GM23338 (cell line): ENCODE measurements around the gene MALRD1. TPM values are rescaled to one million over a fixed set of nuclear protein-coding genes. Genes with fewer than 3 reads are reported as not detected.

ENCODE experiments used
- ATAC-seq: fragments of 200-7000 bp; cut with Tn5 transposase; 3 replicates; pipeline ENCODE4 v1.9.1; 2020
- DNase-seq: peaks from one replicate; pipeline ENCODE4 v3.0.0-alpha.2; 2015; ENCODE audit warnings: low spot score
- H2AFZ ChIP-seq: fragments of 200-600 bp; sonication (generic); 2 replicates; pipeline ENCODE4 v1.8.0; 2016; ENCODE audit warnings: antibody characterized with exemption, mild to moderate bottlenecking, moderate library complexity
- H3F3A ChIP-seq: fragments of 200-600 bp; sonication (generic); replicated peaks from 2 replicates; pipeline ENCODE4 v1.8.0; 2017; ENCODE audit warnings: antibody characterized with exemption, mixed run types, low read depth
- H3K27ac ChIP-seq: fragments of 200-600 bp; sonication (generic); 2 replicates; pipeline ENCODE4 v1.6.1; 2016; ENCODE audit warnings: low read depth
- H3K27me3 ChIP-seq: fragments of 200-600 bp; sonication (generic); 2 replicates; pipeline ENCODE4 v1.8.0; 2016; ENCODE audit warnings: mild to moderate bottlenecking, mixed run types, moderate library complexity; ENCODE audit not compliant: insufficient read depth
- H3K36me3 ChIP-seq: fragments of 200-600 bp; sonication (generic); 2 replicates; pipeline ENCODE4 v1.8.0; 2016; ENCODE audit warnings: mild to moderate bottlenecking; ENCODE audit not compliant: insufficient read depth
- H3K4me1 ChIP-seq: fragments of 200-600 bp; sonication (generic); 2 replicates; pipeline ENCODE4 v1.8.0; 2016; ENCODE audit warnings: mild to moderate bottlenecking, moderate library complexity; ENCODE audit not compliant: insufficient read depth
- H3K4me2 ChIP-seq: fragments of 200-600 bp; sonication (generic); 2 replicates; pipeline ENCODE4 v1.7.1; 2017; ENCODE audit warnings: mixed run types
- H3K4me3 ChIP-seq: fragments of 200-600 bp; sonication (generic); 2 replicates; pipeline ENCODE4 v1.6.1; 2016; ENCODE audit warnings: mixed run types
- H3K79me2 ChIP-seq: fragments of 200-600 bp; sonication (generic); replicated peaks from 2 replicates; pipeline ENCODE4 v1.8.0; 2017; ENCODE audit warnings: mild to moderate bottlenecking; ENCODE audit not compliant: insufficient read depth
- H3K9me2 ChIP-seq: fragments of 200-600 bp; sonication (generic); 2 replicates; pipeline ENCODE4 v1.8.0; 2017; ENCODE audit not compliant: insufficient read depth
- H4K20me1 ChIP-seq: fragments of 200-600 bp; sonication (generic); replicated peaks from 2 replicates; pipeline ENCODE4 v1.8.0; 2017; ENCODE audit warnings: mild to moderate bottlenecking; ENCODE audit not compliant: insufficient read depth
- H3K27ac Mint-ChIP-seq: 2 replicates; pipeline ENCODE4 v1.8.0; 2020; ENCODE audit warnings: inconsistent platforms, mild to moderate bottlenecking, moderate library complexity, mixed read lengths
- H3K27me3 Mint-ChIP-seq: 3 replicates; pipeline ENCODE4 v1.8.0; 2022; ENCODE audit warnings: low read depth, mild to moderate bottlenecking, moderate library complexity, mixed read lengths, inconsistent platforms; ENCODE audit not compliant: insufficient read depth, poor library complexity
- H3K36me3 Mint-ChIP-seq: 3 replicates; pipeline ENCODE4 v1.8.0; 2021; ENCODE audit warnings: low read depth, mild to moderate bottlenecking, inconsistent platforms, moderate library complexity, mixed read lengths
- H3K4me1 Mint-ChIP-seq: 3 replicates; pipeline ENCODE4 v1.8.0; 2020; ENCODE audit warnings: mild to moderate bottlenecking, inconsistent platforms, mixed read lengths
- H3K4me3 Mint-ChIP-seq: 3 replicates; pipeline ENCODE4 v1.8.0; 2021; ENCODE audit warnings: moderate library complexity, mild to moderate bottlenecking, inconsistent platforms, mixed read lengths
- H3K9me3 Mint-ChIP-seq: 3 replicates; pipeline ENCODE4 v1.8.0; 2020; ENCODE audit warnings: moderate library complexity, mild to moderate bottlenecking, inconsistent platforms, mixed read lengths
- CREB1 ChIP-seq: fragments of 250-450 bp; sonication (Bioruptor Pico); IDR thresholded peaks from 2 replicates; pipeline ENCODE4 v1.5.0; 2020; ENCODE audit warnings: low read depth, mild to moderate bottlenecking, moderate library complexity
- CTCF ChIP-seq, 2 experiments: fragments of 200-600 bp in 1 of 2; sonication (generic) in 1 of 2; conservative IDR thresholded peaks; 2 replicates each; pipeline versions ENCODE4 v1.5.1 to v1.6.1; 2016 to 2017; ENCODE audit warnings: antibody characterized with exemption in 2 of 2, low read depth in 2 of 2, mild to moderate bottlenecking in 2 of 2, moderate library complexity in 1 of 2
- EZH2 ChIP-seq: fragments of 200-600 bp; sonication (generic); IDR thresholded peaks from one replicate; pipeline ENCODE4 v1.8.0; 2017; ENCODE audit warnings: antibody characterized with exemption, mild to moderate bottlenecking, low read depth; ENCODE audit not compliant: unreplicated experiment
- EZH2phosphoT487 ChIP-seq: fragments of 200-600 bp; sonication (generic); IDR thresholded peaks from one replicate; pipeline ENCODE4 v1.8.1; 2018; ENCODE audit warnings: antibody characterized with exemption; ENCODE audit not compliant: unreplicated experiment
- JUNB ChIP-seq: IDR thresholded peaks from one replicate; pipeline ENCODE4 v1.6.1; 2016; ENCODE audit warnings: antibody characterized with exemption; ENCODE audit not compliant: unreplicated experiment
- NANOG ChIP-seq: IDR thresholded peaks from 2 replicates; pipeline ENCODE4 v1.6.1; 2016; ENCODE audit warnings: antibody characterized with exemption, borderline replicate concordance
- REST ChIP-seq: IDR thresholded peaks from one replicate; pipeline ENCODE4 v1.6.1; 2018; ENCODE audit warnings: antibody characterized with exemption; ENCODE audit not compliant: unreplicated experiment
- STAT1 ChIP-seq: IDR thresholded peaks from one replicate; pipeline ENCODE4 v1.6.1; 2016; ENCODE audit warnings: antibody characterized with exemption; ENCODE audit not compliant: unreplicated experiment
- ZNF114 ChIP-seq: fragments of 250-450 bp; sonication (Bioruptor Pico); IDR thresholded peaks from 2 replicates; pipeline ENCODE4 v1.5.0; 2020; ENCODE audit warnings: mild to moderate bottlenecking, moderate library complexity
- ZNF331 ChIP-seq: fragments of 250-450 bp; sonication (Bioruptor Pico); IDR thresholded peaks from 2 replicates; pipeline ENCODE4 v1.5.0; 2020; ENCODE audit warnings: low read depth, mild to moderate bottlenecking, moderate library complexity
- polyA plus RNA-seq: library from polyadenylated mRNA; unstranded; fragments of >200 nt; fragmentation: Nextera tagmentation; extraction: Ambion mirVana; gene quantifications from 2 replicates; pipeline ENCODE4 v1.2.1, GENCODE V29; 2016
- total RNA-seq: library from RNA; depleted of rRNA; stranded (reverse); fragments of >200 nt; shearing (Covaris generic); gene quantifications from 2 replicates; pipeline ENCODE4 v1.2.3, GENCODE V29; 2014
- TF ChIP-seq, protein P1 (sequence below): IDR thresholded peaks from 2 replicates; pipeline ENCODE4 v1.6.1; 2016; ENCODE audit warnings: antibody characterized with exemption

The MALRD1 gene
- total and polyA plus RNA-seq, 2 experiments from 2014 or later = 0.42 to 1.9 TPM

GRCh38 chr10:19762026-19762425 lies 713.4 kb downstream of the MALRD1 start:
- ATAC-seq (no peak), DNase-seq (no peak)
- Mint-ChIP-seq H3K27ac (no peak overlapping the region), H3K9me3 (no peaks in the 10 kb centered on the region; the same call in 2 of the 3 replicates), H3K27me3 (peaks cover under 1% of the 10 kb centered on the region), H3K4me3 (no peak overlapping the region), H3K36me3 (no peaks in the 10 kb centered on the region), H3K4me1 (no peaks in the 10 kb centered on the region; the same call in 2 of the 3 replicates)
- no peak overlapping the region for H3K4me3 ChIP-seq
- no peak overlapping the region for H2AFZ ChIP-seq
- H3K79me2 ChIP-seq = no peaks in the 10 kb centered on the region
- no peaks in the 10 kb centered on the region for H3K9me2 ChIP-seq
- no peaks in the 10 kb centered on the region for H3K36me3 ChIP-seq
- no peaks in the 10 kb centered on the region for H3K4me1 ChIP-seq
- no peaks in the 10 kb centered on the region for H3K27me3 ChIP-seq
- H4K20me1 ChIP-seq = no peaks in the 10 kb centered on the region
- no peak overlapping the region for H3K4me2 ChIP-seq
- no peak overlapping the region for H3K27ac ChIP-seq
- TF ChIP-seq ZNF114 (CRISPR knock-in tag) (no peak), EZH2phosphoT487 (no peak), EZH2 (no peak), CTCF (conservative IDR thresholded peaks at IDR 0.05; ENCODE audit: low read depth in 2 of 2) (no peak), JUNB (no peak), ZNF331 (no peak), REST (no peak), STAT1 (no peak), CREB1 (no peak)
- TF ChIP-seq, protein P1, sequence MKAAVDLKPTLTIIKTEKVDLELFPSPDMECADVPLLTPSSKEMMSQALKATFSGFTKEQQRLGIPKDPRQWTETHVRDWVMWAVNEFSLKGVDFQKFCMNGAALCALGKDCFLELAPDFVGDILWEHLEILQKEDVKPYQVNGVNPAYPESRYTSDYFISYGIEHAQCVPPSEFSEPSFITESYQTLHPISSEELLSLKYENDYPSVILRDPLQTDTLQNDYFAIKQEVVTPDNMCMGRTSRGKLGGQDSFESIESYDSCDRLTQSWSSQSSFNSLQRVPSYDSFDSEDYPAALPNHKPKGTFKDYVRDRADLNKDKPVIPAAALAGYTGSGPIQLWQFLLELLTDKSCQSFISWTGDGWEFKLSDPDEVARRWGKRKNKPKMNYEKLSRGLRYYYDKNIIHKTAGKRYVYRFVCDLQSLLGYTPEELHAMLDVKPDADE = no peak
- no peaks in the 10 kb centered on the region for H3F3A ChIP-seq

DNA sequence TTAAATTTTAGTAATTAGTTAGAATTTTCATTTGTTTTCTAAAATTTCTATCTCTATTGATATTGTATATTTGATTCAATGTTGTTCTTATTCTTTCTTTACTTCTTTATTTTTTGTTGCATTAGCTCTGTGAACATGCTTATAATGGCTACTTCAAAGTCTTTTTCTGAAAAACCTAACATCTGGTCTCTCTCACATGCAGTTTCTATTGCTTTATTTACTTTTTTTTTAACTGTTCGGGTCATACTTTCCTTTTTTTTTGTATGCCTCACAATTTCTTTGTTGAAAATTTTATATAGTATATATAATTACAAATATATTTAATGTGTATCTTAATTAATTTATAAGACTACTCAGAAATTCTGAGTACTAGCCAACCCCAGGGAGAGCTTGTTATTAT lies 715.5 kb downstream of the MALRD1 start:
- Histone ChIP-seq H3K36me3 (no peaks in the 10 kb centered on the region), H3K9me2 (no peaks in the 10 kb centered on the region), H3K27me3 (no peaks in the 10 kb centered on the region), H2AFZ (no peak overlapping the region), H3K4me1 (no peaks in the 10 kb centered on the region), H3K27ac (no peak overlapping the region), H3F3A (no peaks in the 10 kb centered on the region), H3K4me2 (no peak overlapping the region), H3K4me3 (no peak overlapping the region), H4K20me1 (no peaks in the 10 kb centered on the region), H3K79me2 (no peaks in the 10 kb centered on the region)
- H3K27me3 Mint-ChIP-seq = peaks cover 2% of the 10 kb centered on the region
- ATAC-seq = no peak
- peaks cover 6% of the 10 kb centered on the region for H3K4me1 Mint-ChIP-seq
- no peaks in the 10 kb centered on the region for H3K36me3 Mint-ChIP-seq
- DNase-seq = no peak
- no peaks in the 10 kb centered on the region; the same call in 2 of the 3 replicates for H3K9me3 Mint-ChIP-seq
- no peak overlapping the region for H3K27ac Mint-ChIP-seq
- no peak overlapping the region for H3K4me3 Mint-ChIP-seq
- TF ChIP-seq NANOG = no peak
- TF ChIP-seq ZNF331 = no peak
- TF ChIP-seq, protein P1 = no peak
- TF ChIP-seq CTCF (conservative IDR thresholded peaks at IDR 0.05; ENCODE audit: low read depth in 2 of 2) = no peak
- TF ChIP-seq CREB1 = no peak
- TF ChIP-seq EZH2phosphoT487 = no peak
